IMR-90 (cell line): Measurements from ENCODE around the gene TEC.

Source experiments
- CHD1 ChIP-seq: IDR thresholded peaks from 2 replicates; pipeline ENCODE4 v1.6.1; 2012; ENCODE audit warnings: low read depth, low read length, improper control_type of control experiment
- CTCF ChIP-seq: conservative IDR thresholded peaks from 2 replicates; pipeline ENCODE4 v1.5.1; 2012; ENCODE audit warnings: mild to moderate bottlenecking, low read depth, low read length, improper control_type of control experiment
- NFE2L2 ChIP-seq: fragments of 150-350 bp; IDR thresholded peaks from 2 replicates; pipeline ENCODE4 v1.6.1; 2016; ENCODE audit warnings: low read depth, mild to moderate bottlenecking, low read length
- POLR2A ChIP-seq: IDR thresholded peaks from 2 replicates; pipeline ENCODE4 v1.6.1; 2012; ENCODE audit warnings: mild to moderate bottlenecking, low read depth, low read length
- RAD21 ChIP-seq: IDR thresholded peaks from 2 replicates; pipeline ENCODE4 v1.6.1; 2012; ENCODE audit warnings: low read length, improper control_type of control experiment
- RCOR1 ChIP-seq: IDR thresholded peaks from 2 replicates; pipeline ENCODE4 v1.6.1; 2012; ENCODE audit warnings: mild to moderate bottlenecking, low read length, improper control_type of control experiment; ENCODE audit not compliant: insufficient replicate concordance
- RFX5 ChIP-seq: IDR thresholded peaks from 2 replicates; pipeline ENCODE4 v1.8.0; 2012; ENCODE audit warnings: low read depth, mild to moderate bottlenecking, low read length, moderate library complexity
- SMC3 ChIP-seq: fragments of 150-350 bp; IDR thresholded peaks from 2 replicates; pipeline ENCODE4 v1.6.1; 2016; ENCODE audit warnings: low read depth, mild to moderate bottlenecking, antibody characterized with exemption, low read length, moderate library complexity
- USF2 ChIP-seq: fragments of 150-350 bp; IDR thresholded peaks from 2 replicates; pipeline ENCODE4 v1.6.1; 2017; ENCODE audit warnings: mild to moderate bottlenecking, antibody characterized with exemption, low read length, low read depth

- TF ChIP-seq CHD1 (no peak), POLR2A (no peak), NFE2L2 (no peak), RFX5 (no peak), CTCF (no peak), USF2 (no peak), RCOR1 (no peak), SMC3 (no peak), RAD21 (no peak)
These were observed 119.7 kb downstream of the TEC start for GRCh38 chr4:48149827-48150370.
